GM21367 (cell line): Measurements from ENCODE around the gene ELOA2.
"Not testable (repeated sequence)": the region's sequence is repeated elsewhere in the genome, so short reads cannot be mapped to it uniquely, and the experiment has no call there.

Experiments
- ATAC-seq: cut with Tn5 transposase; IDR thresholded peaks from one replicate; pipeline ENCODE4 v1.9.1; 2021; ENCODE audit not compliant: unreplicated experiment

ELOA2 gene

DNA sequence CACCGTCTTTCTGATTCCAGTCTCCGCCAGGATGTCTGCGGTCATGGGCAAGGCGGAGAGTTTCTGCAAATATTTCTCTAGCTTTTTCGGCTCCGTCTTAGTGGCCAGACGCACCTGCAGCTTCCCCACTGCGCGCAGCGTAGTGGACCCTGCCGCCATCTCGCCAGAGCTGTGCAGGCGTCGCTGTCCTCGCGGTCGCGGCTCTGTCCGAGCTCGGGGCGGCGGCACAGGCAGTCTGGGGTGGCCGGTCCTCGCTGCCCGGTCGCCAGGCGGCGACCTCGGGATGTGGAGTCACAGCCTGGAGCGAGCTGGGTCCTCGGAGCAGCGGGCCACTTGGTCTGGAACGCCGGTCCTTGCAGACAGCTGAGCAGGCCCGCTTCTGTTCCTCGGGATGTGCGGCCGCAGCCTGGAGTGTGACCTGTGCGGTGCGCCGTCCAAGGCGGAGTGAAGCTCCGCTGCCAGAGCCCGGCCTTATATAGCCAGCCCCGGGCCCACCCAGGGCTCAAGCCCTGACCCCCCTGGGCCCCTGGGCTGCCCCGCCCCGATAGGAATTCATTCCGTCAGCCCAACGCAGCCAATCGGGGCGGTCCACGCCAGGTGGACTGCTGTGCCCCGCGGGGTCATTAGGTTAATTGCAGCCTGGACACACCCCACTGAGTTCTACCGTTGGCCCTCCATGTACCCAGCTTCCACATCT is 11.5 kb downstream of the ELOA2 start:
- not testable (repeated sequence) for ATAC-seq

GRCh38 chr18:47022821-47023220 is 12.6 kb downstream of the ELOA2 start:
- ATAC-seq, result not testable (repeated sequence)

DNA sequence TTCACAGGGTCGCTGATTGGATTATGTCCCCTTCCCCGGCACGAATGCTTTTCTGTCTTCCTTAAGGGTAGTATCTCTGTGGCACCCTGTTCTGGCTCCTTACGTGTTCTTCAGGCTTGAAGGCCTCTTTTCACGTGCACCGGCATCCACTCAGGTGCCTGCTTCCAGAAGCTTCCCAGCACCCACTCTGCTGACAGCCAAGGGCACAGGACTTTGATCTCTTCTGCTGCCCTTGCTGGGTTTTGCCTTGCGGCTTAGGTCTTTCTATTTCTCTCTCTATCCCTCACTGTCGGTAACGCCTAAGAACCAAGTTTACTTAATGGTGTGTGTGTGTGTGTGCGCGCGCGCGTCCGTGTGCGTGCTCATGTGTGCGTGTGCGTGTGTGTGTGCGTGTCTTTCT is 14.7 kb downstream of the ELOA2 start:
- ATAC-seq, result not testable (repeated sequence)

DNA sequence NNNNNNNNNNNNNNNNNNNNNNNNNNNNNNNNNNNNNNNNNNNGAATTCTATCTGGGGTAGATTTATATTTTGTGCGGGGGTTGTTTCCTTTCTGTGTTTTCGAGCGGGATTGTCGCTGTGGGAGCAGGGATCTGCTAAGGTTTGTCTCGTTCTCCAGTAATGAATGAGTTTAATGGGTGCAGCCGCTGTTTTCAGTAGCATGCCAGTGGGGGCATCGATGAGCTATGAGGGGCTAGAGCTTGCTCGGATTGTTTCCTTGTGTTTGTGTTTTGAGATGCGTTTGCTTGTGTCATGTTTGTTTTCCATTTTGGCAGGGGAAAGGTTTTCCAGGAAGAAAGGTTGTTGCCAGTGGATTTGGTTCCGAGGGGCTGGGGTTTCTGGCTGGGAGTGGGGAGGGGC is 15.6 kb downstream of the ELOA2 start:
- not testable (repeated sequence) for ATAC-seq
